Measurements from ENCODE around the gene CNBD2. TPM values are rescaled to one million over a fixed set of nuclear protein-coding genes. Genes with fewer than 3 reads are reported as not detected.
"Not testable (repeated sequence)": the region's sequence is repeated elsewhere in the genome, so short reads cannot be mapped to it uniquely, and the experiment has no call there.

The CNBD2 gene
- total and polyA plus RNA-seq, 12 donors: 1.1 to 23.3 (median 5.2) TPM

DNA sequence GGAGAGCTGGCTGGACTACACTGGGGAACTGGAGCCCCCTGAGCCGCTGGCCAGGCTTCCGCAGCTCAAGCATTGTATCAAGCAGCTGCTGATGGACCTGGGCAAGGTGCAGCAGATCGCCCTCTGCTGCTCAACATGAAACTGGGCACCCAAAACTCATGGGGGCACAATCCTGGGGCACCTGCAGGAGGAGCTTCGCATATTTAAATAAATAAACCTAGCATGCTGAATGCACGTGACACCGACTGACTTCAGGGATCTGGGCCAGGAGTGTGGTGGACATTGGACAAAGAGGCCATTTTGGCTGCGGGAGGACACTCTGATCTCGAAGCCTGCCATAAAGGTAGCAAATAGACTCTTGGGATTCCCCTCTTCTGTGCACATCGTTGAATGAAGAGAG lies 20.9 kb upstream of the CNBD2 start:
- no peak for TF ChIP-seq POLR2A (IDR thresholded peaks at IDR 0.05)
- TF ChIP-seq, protein P1, sequence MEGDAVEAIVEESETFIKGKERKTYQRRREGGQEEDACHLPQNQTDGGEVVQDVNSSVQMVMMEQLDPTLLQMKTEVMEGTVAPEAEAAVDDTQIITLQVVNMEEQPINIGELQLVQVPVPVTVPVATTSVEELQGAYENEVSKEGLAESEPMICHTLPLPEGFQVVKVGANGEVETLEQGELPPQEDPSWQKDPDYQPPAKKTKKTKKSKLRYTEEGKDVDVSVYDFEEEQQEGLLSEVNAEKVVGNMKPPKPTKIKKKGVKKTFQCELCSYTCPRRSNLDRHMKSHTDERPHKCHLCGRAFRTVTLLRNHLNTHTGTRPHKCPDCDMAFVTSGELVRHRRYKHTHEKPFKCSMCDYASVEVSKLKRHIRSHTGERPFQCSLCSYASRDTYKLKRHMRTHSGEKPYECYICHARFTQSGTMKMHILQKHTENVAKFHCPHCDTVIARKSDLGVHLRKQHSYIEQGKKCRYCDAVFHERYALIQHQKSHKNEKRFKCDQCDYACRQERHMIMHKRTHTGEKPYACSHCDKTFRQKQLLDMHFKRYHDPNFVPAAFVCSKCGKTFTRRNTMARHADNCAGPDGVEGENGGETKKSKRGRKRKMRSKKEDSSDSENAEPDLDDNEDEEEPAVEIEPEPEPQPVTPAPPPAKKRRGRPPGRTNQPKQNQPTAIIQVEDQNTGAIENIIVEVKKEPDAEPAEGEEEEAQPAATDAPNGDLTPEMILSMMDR (IDR thresholded peaks at IDR 0.05): peak in 2 of 6 experiments; percentile 10 to 26
- H3K36me3 ChIP-seq (replicated peaks in 1 of 2): peaks cover 0 to 29% of the 10 kb centered on the region in 2 donors
- H3K4me3 ChIP-seq: no peak overlapping the region
- H3K4me1 ChIP-seq (replicated peaks in 1 of 2): peaks cover 6 to 8% of the 10 kb centered on the region in 2 donors
- no peak overlapping the region for H3K27ac ChIP-seq
- 82 to 89% (median 87%) methylated on average over 6 to 9 of the region's 9 CpGs for WGBS, 4 donors
- H3K27me3 ChIP-seq: no peaks in the 10 kb centered on the region
- no peak for DNase-seq
- intact Hi-C loops (cut with DNase I): no loop called here
- H3K9me3 ChIP-seq (replicated peaks in 1 of 3): no peaks in the 10 kb centered on the region

DNA sequence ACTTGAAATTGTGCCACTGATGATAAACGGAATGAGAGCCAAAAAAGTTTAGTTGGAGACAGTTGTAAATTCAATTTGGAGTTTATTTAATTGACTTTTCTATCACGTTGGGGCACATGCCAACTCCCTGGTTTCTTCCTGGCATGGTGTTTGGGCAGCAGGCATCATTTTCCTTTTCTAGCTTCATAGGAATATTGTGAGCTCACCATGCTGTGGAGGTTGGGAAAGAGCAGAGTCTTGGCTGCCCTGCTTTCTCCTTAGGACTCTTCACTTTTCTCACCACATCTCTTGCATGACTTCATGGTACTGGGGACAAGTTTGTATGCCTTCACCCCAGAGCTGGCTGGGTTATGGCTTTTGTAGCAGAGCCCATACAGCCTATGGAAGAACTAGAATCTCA lies 20.5 kb upstream of the CNBD2 start:
- Histone ChIP-seq H3K27ac (no peak overlapping the region), H3K4me1 (replicated peaks in 1 of 2) (peaks cover 10 to 13% of the 10 kb centered on the region in 2 donors), H3K36me3 (replicated peaks in 1 of 2) (peaks cover 0 to 29% of the 10 kb centered on the region in 2 donors), H3K9me3 (replicated peaks in 1 of 3) (no peaks in the 10 kb centered on the region), H3K27me3 (no peaks in the 10 kb centered on the region), H3K4me3 (no peak overlapping the region)
- 83 to 96% (median 85%) methylated on average over 2 of the region's 2 CpGs for WGBS, 4 donors
- intact Hi-C loops (cut with DNase I): no loop called here
- no peak for DNase-seq
- TF ChIP-seq POLR2A (IDR thresholded peaks at IDR 0.05): no peak
- TF ChIP-seq, protein P1 (IDR thresholded peaks at IDR 0.05): no peak

DNA sequence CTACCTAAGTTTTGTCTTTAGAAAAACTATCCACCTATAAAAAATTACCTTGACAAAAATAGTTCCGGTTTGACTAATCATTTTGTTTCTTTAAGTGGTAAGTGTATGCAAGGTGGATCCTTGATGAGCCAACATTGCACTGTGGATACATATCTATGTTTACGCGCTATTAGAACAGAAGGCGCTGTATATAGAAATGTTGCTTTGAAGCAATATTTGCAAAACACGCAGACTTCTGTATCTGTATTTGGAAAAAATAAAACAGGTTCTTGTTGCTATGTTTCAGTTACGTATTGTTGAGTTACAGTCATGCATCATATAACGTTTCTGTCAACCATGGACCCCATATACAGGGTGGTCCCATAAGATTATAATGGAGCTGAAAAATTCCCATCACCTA lies 18.3 kb upstream of the CNBD2 start:
- H3K4me1 ChIP-seq (replicated peaks in 1 of 2): peaks cover 14 to 20% of the 10 kb centered on the region in 2 donors
- 93 to 96% (median 94%) methylated on average over 7 of the region's 7 CpGs for WGBS, 4 donors
- H3K9me3 ChIP-seq (replicated peaks in 1 of 3): no peaks in the 10 kb centered on the region
- DNase-seq: no peak
- H3K36me3 ChIP-seq (replicated peaks in 1 of 2): peaks cover 0 to 12% of the 10 kb centered on the region in 2 donors
- no peaks in the 10 kb centered on the region for H3K27me3 ChIP-seq
- TF ChIP-seq, protein P1 (IDR thresholded peaks at IDR 0.05): no peak
- no peak for TF ChIP-seq POLR2A (IDR thresholded peaks at IDR 0.05)
- no peak overlapping the region for H3K27ac ChIP-seq
- intact Hi-C loops (cut with DNase I): no loop called here
- no peak overlapping the region for H3K4me3 ChIP-seq

DNA sequence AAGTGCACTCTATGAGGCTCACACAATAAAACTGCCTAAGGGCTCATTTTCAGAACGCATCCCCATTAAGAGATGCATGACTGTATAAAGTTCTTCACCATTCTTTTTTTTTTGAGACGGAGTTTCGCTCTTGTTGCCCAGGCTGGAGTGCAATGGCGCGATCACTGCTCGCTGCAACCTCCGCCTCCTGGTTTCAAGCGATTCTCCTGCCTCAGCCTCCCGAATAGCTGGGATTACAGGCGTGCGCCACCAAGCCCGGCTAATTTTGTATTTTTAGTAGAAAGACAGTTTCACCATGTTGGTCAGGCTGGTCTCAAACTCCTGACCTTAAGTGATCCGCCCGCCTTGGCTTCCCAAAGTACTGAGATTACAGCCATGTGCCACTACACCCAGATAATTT lies 16.3 kb upstream of the CNBD2 start:
- Histone ChIP-seq H3K4me3 (peak overlapping the region in 1 of 4 donors; percentile 90), H3K4me1 (replicated peaks in 1 of 2) (peaks cover 20 to 26% of the 10 kb centered on the region in 2 donors), H3K36me3 (replicated peaks in 1 of 2) (peaks cover 0 to 11% of the 10 kb centered on the region in 2 donors), H3K27ac (peak overlapping the region in 2 of 5 donors; percentile 99)
- DNase-seq; intact Hi-C loops (cut with DNase I); H3K9me3 ChIP-seq (replicated peaks in 1 of 3); H3K27me3 ChIP-seq: not testable (repeated sequence)
- WGBS, 4 donors: 91 to 97% (median 95%) methylated on average over 12 to 14 of the region's 14 CpGs

Measured in adrenal gland (tissue), 12 donors.